Duodenal mucosa (tissue), 2 donors: ENCODE results near the gene C19orf53.

Experiments used
- H3K27ac ChIP-seq: one replicate; pipeline ENCODE4 v1.7.0; 2013; ENCODE audit warnings: low read depth, low read length
- H3K27me3 ChIP-seq, 2 donors: one replicate each; pipeline ENCODE4 v1.7.0; 2013; ENCODE audit warnings: low read length in 2 of 2, control low read depth in 1 of 2; ENCODE audit not compliant: insufficient read depth in 2 of 2, control insufficient read depth in 1 of 2
- H3K36me3 ChIP-seq, 2 donors: one replicate each; pipeline ENCODE4 v1.7.0; 2013; ENCODE audit warnings: low read length in 2 of 2, control low read depth in 1 of 2; ENCODE audit not compliant: insufficient read depth in 2 of 2, control insufficient read depth in 1 of 2
- H3K4me1 ChIP-seq, 2 donors: one replicate each; pipeline ENCODE4 v1.7.0; 2013; ENCODE audit warnings: low read length in 2 of 2, control low read depth in 1 of 2; ENCODE audit not compliant: insufficient read depth in 2 of 2, control insufficient read depth in 1 of 2
- H3K4me3 ChIP-seq, 2 donors: one replicate each; pipeline ENCODE4 v1.7.0; 2013; ENCODE audit warnings: low read length in 2 of 2, low read depth in 1 of 2
- H3K9ac ChIP-seq, 2 donors: one replicate each; pipeline ENCODE4 v1.7.0; 2013; ENCODE audit warnings: low read length in 2 of 2, low read depth in 1 of 2
- H3K9me3 ChIP-seq, 2 donors: one replicate each; pipeline ENCODE4 v1.7.0; 2013; ENCODE audit warnings: low read length in 2 of 2, control low read depth in 1 of 2; ENCODE audit not compliant: control insufficient read depth in 1 of 2

C19orf53 gene

DNA sequence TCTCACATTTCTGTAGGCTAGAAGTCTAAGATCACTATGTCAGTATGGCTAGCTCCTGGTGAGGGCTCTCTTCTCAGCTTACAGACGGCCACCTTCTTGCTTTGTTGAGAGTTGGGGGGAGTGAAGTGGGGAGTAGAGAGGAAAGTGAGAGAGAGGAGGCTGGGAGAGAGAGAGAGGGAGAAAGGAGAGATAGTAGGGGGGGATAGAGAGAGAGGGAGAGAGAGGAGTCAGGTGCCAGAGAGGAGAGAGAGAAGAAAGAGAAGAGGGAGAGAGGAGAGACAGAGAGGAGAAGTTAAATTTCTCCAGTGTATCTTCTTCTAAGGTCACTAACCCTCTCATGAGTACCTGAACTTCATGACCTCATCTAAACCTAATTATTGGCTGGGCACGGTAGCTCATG lies 49.6 kb downstream of the C19orf53 start:
- H3K9ac ChIP-seq, result no peak overlapping the region
- no peaks in the 10 kb centered on the region for H3K4me1 ChIP-seq
- H3K27me3 ChIP-seq, result no peaks in the 10 kb centered on the region
- peaks cover 0 to 4% of the 10 kb centered on the region in 2 donors for H3K36me3 ChIP-seq
- no peak overlapping the region for H3K4me3 ChIP-seq
- H3K27ac ChIP-seq, result no peak overlapping the region
- H3K9me3 ChIP-seq, result no peaks in the 10 kb centered on the region

GRCh38 chr19:13824703-13825102 lies 50.4 kb downstream of the C19orf53 start:
- Histone ChIP-seq H3K27ac (no peak overlapping the region), H3K4me3 (no peak overlapping the region), H3K9ac (no peak overlapping the region), H3K27me3 (no peaks in the 10 kb centered on the region), H3K36me3 (peaks cover 0 to 4% of the 10 kb centered on the region in 2 donors), H3K9me3 (no peaks in the 10 kb centered on the region), H3K4me1 (no peaks in the 10 kb centered on the region)

- Histone ChIP-seq H3K9me3 (no peaks in the 10 kb centered on the region), H3K27ac (no peak overlapping the region), H3K27me3 (no peaks in the 10 kb centered on the region), H3K9ac (no peak overlapping the region), H3K4me3 (no peak overlapping the region), H3K36me3 (peaks cover 0 to 7% of the 10 kb centered on the region in 2 donors), H3K4me1 (no peaks in the 10 kb centered on the region)
Measured at GRCh38 chr19:13825489-13826441, 51.5 kb downstream of the C19orf53 start.

GRCh38 chr19:13826652-13827235 lies 52.5 kb downstream of the C19orf53 start:
- no peaks in the 10 kb centered on the region for H3K4me1 ChIP-seq
- H3K9ac ChIP-seq, result no peak overlapping the region
- no peaks in the 10 kb centered on the region for H3K9me3 ChIP-seq
- H3K36me3 ChIP-seq, result peaks cover 0 to 7% of the 10 kb centered on the region in 2 donors
- H3K27me3 ChIP-seq, result no peaks in the 10 kb centered on the region
- no peak overlapping the region for H3K4me3 ChIP-seq
- H3K27ac ChIP-seq, result no peak overlapping the region

DNA sequence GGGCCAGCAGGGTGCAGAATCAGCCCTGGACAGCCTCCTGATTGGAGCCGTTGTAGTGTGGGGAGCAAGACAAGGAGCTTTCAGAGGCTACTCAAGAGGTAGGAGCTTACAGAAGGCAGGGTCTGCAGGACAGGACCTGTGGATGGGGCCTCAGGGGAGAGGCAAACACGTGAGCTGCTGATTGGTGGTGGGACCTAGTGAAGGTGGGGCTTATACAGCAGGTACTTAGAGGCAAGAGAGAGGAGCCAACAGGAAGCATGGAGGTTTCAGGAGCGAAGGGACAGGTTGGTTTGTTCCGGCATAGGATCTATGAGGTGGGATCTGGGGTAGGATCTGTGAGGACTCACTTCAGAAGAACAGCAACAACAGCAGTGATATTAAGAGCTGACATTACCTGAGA lies 53.4 kb downstream of the C19orf53 start:
- no peak overlapping the region for H3K27ac ChIP-seq
- H3K4me3 ChIP-seq, result no peak overlapping the region
- H3K9me3 ChIP-seq, result no peaks in the 10 kb centered on the region
- H3K4me1 ChIP-seq, result no peaks in the 10 kb centered on the region
- peaks cover 0 to 7% of the 10 kb centered on the region in 2 donors for H3K36me3 ChIP-seq
- H3K9ac ChIP-seq, result no peak overlapping the region
- H3K27me3 ChIP-seq, result no peaks in the 10 kb centered on the region
